ENCODE data around the gene FZD4. TPM values are rescaled to one million over a fixed set of nuclear protein-coding genes. Genes with fewer than 3 reads are reported as not detected.

The FZD4 gene
- total RNA-seq: 0.87 and 2.4 TPM in 2 replicates

GRCh38 chr11:86955361-86956120 is at the start of gene FZD4:
TSS of gene FZD4 (minus strand) at chr11:86955395. CDS start at chr11:86955085, 310 bp downstream.

Other genes starting within 250 kb of the FZD4 start
- gene PRSS23, start 154.9 kb downstream of the FZD4 start, total RNA-seq: 249 and 620 TPM in 2 replicates
- 29.2 and 104 TPM in 2 replicates for gene TMEM135, start 82.5 kb upstream of the FZD4 start, total RNA-seq

Measured in placental epithelial cell (primary cell).